PC-3 (cell line): ENCODE results near the gene SMPD1. TPM values are rescaled to one million over a fixed set of nuclear protein-coding genes. Genes with fewer than 3 reads are reported as not detected.

ENCODE experiments used
- ATAC-seq: fragments of 200-7000 bp; cut with Tn5 transposase; 2 replicates; pipeline ENCODE4 v1.9.1; 2020; ENCODE audit warnings: mild to moderate bottlenecking, moderate library complexity
- BruUV-seq: library from RNA; stranded (reverse); fragments of 400-500 nt; replicated peaks from 2 replicates; lab custom pipeline; 2021; lab: Mats Ljungman, UMichigan
- CTCF ChIA-PET: fragments of 300-600 bp; sonication (Branson Sonifier 250); formaldehyde crosslinking; loops from one replicate; lab custom pipeline; 2022; ENCODE audit warnings: antibody characterized with exemption; lab: Charles Lee
- POLR2A ChIA-PET: fragments of 300-600 bp; sonication (Branson Sonifier 250); formaldehyde crosslinking; loops from one replicate; lab custom pipeline; 2022; ENCODE audit warnings: antibody characterized with exemption; ENCODE audit not compliant: unreplicated experiment; lab: Charles Lee
- DNase-seq: peaks from one replicate; pipeline ENCODE4 v3.0.0-alpha.2; 2015
- H2AFZ ChIP-seq: fragments of 300-600 bp; sonication (generic); 2 replicates; pipeline ENCODE4 v1.6.0; 2016; ENCODE audit warnings: antibody characterized with exemption, low read length
- H3F3A ChIP-seq: fragments of 300-600 bp; sonication (generic); one replicate; pipeline ENCODE4 v1.6.0; 2017; ENCODE audit warnings: antibody characterized with exemption, low read length, control low read depth, mild to moderate bottlenecking; ENCODE audit not compliant: unreplicated experiment
- H3K27ac ChIP-seq: fragments of 300-600 bp; sonication (generic); 2 replicates; pipeline ENCODE4 v1.5.1; 2016; ENCODE audit warnings: mild to moderate bottlenecking, low read length
- H3K27me3 ChIP-seq: fragments of 300-600 bp; sonication (generic); 2 replicates; pipeline ENCODE4 v1.6.1; 2016; ENCODE audit warnings: low read length, mixed read lengths
- H3K36me3 ChIP-seq: fragments of 300-600 bp; sonication (generic); 2 replicates; pipeline ENCODE4 v1.6.1; 2016; ENCODE audit warnings: low read depth, mixed run types, low read length, mixed read lengths
- H3K4me1 ChIP-seq: fragments of 300-600 bp; sonication (generic); 2 replicates; pipeline ENCODE4 v1.5.1; 2016; ENCODE audit warnings: low read length; ENCODE audit not compliant: insufficient read depth
- H3K4me2 ChIP-seq: fragments of 300-600 bp; sonication (generic); 2 replicates; pipeline ENCODE4 v1.6.0; 2016; ENCODE audit warnings: low read length
- H3K4me3 ChIP-seq: fragments of 300-600 bp; sonication (generic); 2 replicates; pipeline ENCODE4 v1.5.1; 2016; ENCODE audit warnings: mild to moderate bottlenecking, low read length, mixed read lengths
- H3K79me2 ChIP-seq: fragments of 300-600 bp; sonication (generic); 2 replicates; pipeline ENCODE4 v1.6.1; 2017; ENCODE audit warnings: low read length, mixed read lengths
- H3K9ac ChIP-seq: fragments of 300-600 bp; sonication (generic); 2 replicates; pipeline ENCODE4 v1.6.0; 2016; ENCODE audit warnings: mild to moderate bottlenecking, low read length
- H3K9me2 ChIP-seq: fragments of 300-600 bp; sonication (generic); replicated peaks from 2 replicates; pipeline ENCODE4 v1.6.1; 2016; ENCODE audit warnings: mixed run types, low read length, mixed read lengths
- H3K9me3 ChIP-seq: fragments of 300-600 bp; sonication (generic); 2 replicates; pipeline ENCODE4 v1.6.1; 2016; ENCODE audit warnings: low read length, mixed read lengths
- H4K20me1 ChIP-seq: fragments of 300-600 bp; sonication (generic); 2 replicates; pipeline ENCODE4 v1.6.1; 2016; ENCODE audit warnings: low read length, mixed read lengths
- CTCF ChIP-seq: fragments of 300-600 bp; sonication (generic); conservative IDR thresholded peaks from 2 replicates; pipeline ENCODE4 v1.5.1; 2017; ENCODE audit warnings: antibody characterized with exemption, low read depth, mild to moderate bottlenecking, low read length
- EZH2 ChIP-seq: fragments of 300-600 bp; sonication (generic); IDR thresholded peaks from one replicate; pipeline ENCODE4 v1.6.1; 2017; ENCODE audit warnings: antibody characterized with exemption, mild to moderate bottlenecking, low read length; ENCODE audit not compliant: unreplicated experiment
- EZH2phosphoT487 ChIP-seq: fragments of 300-600 bp; sonication (generic); IDR thresholded peaks from 2 replicates; pipeline ENCODE4 v1.6.1; 2018; ENCODE audit warnings: mild to moderate bottlenecking, antibody characterized with exemption, low read length, borderline replicate concordance
- intact Hi-C: fragments of 100-400 bp; cut with micrococcal nuclease; formaldehyde crosslinking; loops from 2 replicates; pipeline ENCODE4 v1.9.0; 2023
- total RNA-seq: library from RNA; depleted of rRNA; stranded (reverse); fragments of >200 nt; gene quantifications from 2 replicates; pipeline ENCODE4 v1.2.3, GENCODE V29; 2014

The SMPD1 gene
- total RNA-seq, 1 experiment from 2014 or later = 12.1 TPM

GRCh38 chr11:6431861-6432260 lies 41.6 kb downstream of the SMPD1 start:
- Histone ChIP-seq H3K4me2 (no peak overlapping the region), H3K36me3 (no peaks in the 10 kb centered on the region), H2AFZ (no peak overlapping the region), H3F3A (no peaks in the 10 kb centered on the region), H3K9me2 (no peaks in the 10 kb centered on the region), H3K27ac (no peak overlapping the region), H3K79me2 (no peaks in the 10 kb centered on the region), H3K9ac (no peak overlapping the region), H3K9me3 (no peaks in the 10 kb centered on the region), H3K4me3 (no peak overlapping the region), H4K20me1 (no peaks in the 10 kb centered on the region), H3K27me3 (no peaks in the 10 kb centered on the region), H3K4me1 (peaks cover 18% of the 10 kb centered on the region)
- DNase-seq (peak; percentile 97), ATAC-seq (peak; percentile 93)
- intact Hi-C loops = no loop called here
- POLR2A ChIA-PET = no interaction called here
- no peak for TF ChIP-seq EZH2phosphoT487
- no peak for TF ChIP-seq CTCF
- BruUV-seq = no TSS peak
- CTCF ChIA-PET = no interaction called here

- H3K4me2 ChIP-seq = no peak overlapping the region
- ATAC-seq = no peak
- H4K20me1 ChIP-seq = no peaks in the 10 kb centered on the region
- intact Hi-C loops = no loop called here
- H3K9me2 ChIP-seq = no peaks in the 10 kb centered on the region
- no peak overlapping the region for H2AFZ ChIP-seq
- DNase-seq = no peak
- H3F3A ChIP-seq = no peaks in the 10 kb centered on the region
- no peaks in the 10 kb centered on the region for H3K36me3 ChIP-seq
- H3K4me3 ChIP-seq = no peak overlapping the region
- H3K4me1 ChIP-seq = peaks cover 18% of the 10 kb centered on the region
- H3K27ac ChIP-seq = no peak overlapping the region
- no peaks in the 10 kb centered on the region for H3K27me3 ChIP-seq
- no peak overlapping the region for H3K9ac ChIP-seq
- BruUV-seq = no TSS peak
- ChIA-PET CTCF (no interaction called here), POLR2A (no interaction called here)
- TF ChIP-seq EZH2 = no peak
- no peak for TF ChIP-seq EZH2phosphoT487
- TF ChIP-seq CTCF = no peak
- no peaks in the 10 kb centered on the region for H3K79me2 ChIP-seq
- no peaks in the 10 kb centered on the region for H3K9me3 ChIP-seq
Observed at GRCh38 chr11:6433998-6434660, 43.9 kb downstream of the SMPD1 start.

DNA sequence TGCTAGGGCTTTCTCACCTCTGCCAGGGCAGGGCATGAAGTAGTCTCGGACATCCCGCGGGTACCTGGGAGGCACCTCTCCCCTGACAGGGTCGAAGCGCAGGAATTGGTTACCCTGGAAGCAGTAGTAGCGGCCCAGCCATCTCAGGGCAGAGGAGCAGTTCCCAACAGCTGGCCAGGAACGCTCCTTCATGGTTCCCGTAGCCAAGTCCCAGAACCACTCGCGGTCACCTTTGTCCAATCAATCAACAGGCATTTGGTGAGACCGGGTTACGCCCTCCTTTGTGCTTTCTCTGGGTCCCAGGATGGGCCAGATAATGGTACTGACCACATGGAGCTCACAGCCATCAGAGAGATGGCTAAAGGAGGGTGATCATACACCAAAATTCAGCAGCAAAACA lies 47.1 kb downstream of the SMPD1 start:
- Histone ChIP-seq H3K9me3 (no peaks in the 10 kb centered on the region), H3K4me1 (peaks cover 5% of the 10 kb centered on the region), H3K4me2 (no peak overlapping the region), H3K27ac (no peak overlapping the region), H3K79me2 (no peaks in the 10 kb centered on the region), H3K36me3 (no peaks in the 10 kb centered on the region), H3F3A (no peaks in the 10 kb centered on the region), H3K4me3 (no peak overlapping the region), H3K9ac (no peak overlapping the region), H3K27me3 (no peaks in the 10 kb centered on the region), H3K9me2 (no peaks in the 10 kb centered on the region), H2AFZ (no peak overlapping the region), H4K20me1 (no peaks in the 10 kb centered on the region)
- DNase-seq = no peak
- ATAC-seq = no peak
- intact Hi-C loops = loop anchor here (5.0 kb wide), 1 partner anchor 230 kb away; no protein-coding TSS in a partner anchor
- no peak for TF ChIP-seq EZH2phosphoT487
- no peak for TF ChIP-seq EZH2
- TF ChIP-seq CTCF = no peak
- POLR2A ChIA-PET = no interaction called here
- BruUV-seq = no TSS peak
- CTCF ChIA-PET = interaction anchor here (1.0 to 1.2 kb wide), 2 partner anchors 18 to 58 kb away, joined by 3 to 4 read pairs; partner anchors contain the start of gene APBB1
